Mesendoderm (in vitro differentiated cells): ENCODE measurements around the gene CPED1.

Source experiments
- DNase-seq: peaks from one replicate; pipeline ENCODE4 v3.0.0; 2013
- H2AK5ac ChIP-seq: 2 replicates; pipeline ENCODE4 v1.6.1; 2013; ENCODE audit warnings: low read length, inconsistent platforms
- H2BK120ac ChIP-seq: 2 replicates; pipeline ENCODE4 v1.6.1; 2013; ENCODE audit warnings: low read depth, mild to moderate bottlenecking, low read length, moderate library complexity, mixed read lengths
- H2BK15ac ChIP-seq: replicated peaks from 2 replicates; pipeline ENCODE4 v1.6.1; 2013; ENCODE audit warnings: low read depth, mild to moderate bottlenecking, moderate library complexity
- H2BK5ac ChIP-seq: 2 replicates; pipeline ENCODE4 v1.6.1; 2013; ENCODE audit warnings: low read length, inconsistent platforms
- H3K18ac ChIP-seq: 2 replicates; pipeline ENCODE4 v1.6.1; 2013; ENCODE audit warnings: mild to moderate bottlenecking, low read length, mixed read lengths
- H3K23ac ChIP-seq: one replicate; pipeline ENCODE4 v1.6.1; 2013; ENCODE audit warnings: low read length
- H3K27ac ChIP-seq: 2 replicates; pipeline ENCODE4 v1.5.1; 2013; ENCODE audit warnings: low read depth, mild to moderate bottlenecking, inconsistent platforms, low read length, moderate library complexity
- H3K27me3 ChIP-seq: 2 replicates; pipeline ENCODE4 v1.6.1; 2013; ENCODE audit warnings: low read length, control low read depth, mild to moderate bottlenecking, inconsistent platforms; ENCODE audit not compliant: insufficient read depth, poor library complexity
- H3K36me3 ChIP-seq: 2 replicates; pipeline ENCODE4 v1.6.1; 2013; ENCODE audit warnings: low read length, inconsistent platforms; ENCODE audit not compliant: control insufficient read depth, insufficient read depth
- H3K4ac ChIP-seq: one replicate; pipeline ENCODE4 v1.6.1; 2013; ENCODE audit warnings: low read depth, mild to moderate bottlenecking, low read length, moderate library complexity
- H3K4me1 ChIP-seq: 2 replicates; pipeline ENCODE4 v1.6.1; 2013; ENCODE audit warnings: low read depth, low read length, inconsistent platforms; ENCODE audit not compliant: control insufficient read depth
- H3K4me2 ChIP-seq: 2 replicates; pipeline ENCODE4 v1.6.1; 2013; ENCODE audit warnings: low read length
- H3K4me3 ChIP-seq: 2 replicates; pipeline ENCODE4 v1.5.1; 2013; ENCODE audit warnings: mild to moderate bottlenecking, low read length
- H3K56ac ChIP-seq: one replicate; pipeline ENCODE4 v1.6.1; 2013; ENCODE audit warnings: low read length
- H3K79me1 ChIP-seq: 2 replicates; pipeline ENCODE4 v1.6.1; 2013; ENCODE audit warnings: low read length, inconsistent platforms
- H3K79me2 ChIP-seq: 2 replicates; pipeline ENCODE4 v1.6.1; 2013; ENCODE audit warnings: mild to moderate bottlenecking, low read length; ENCODE audit not compliant: control insufficient read depth, insufficient read depth
- H3K9ac ChIP-seq: 2 replicates; pipeline ENCODE4 v1.6.1; 2013; ENCODE audit warnings: low read length, inconsistent platforms
- H4K5ac ChIP-seq: one replicate; pipeline ENCODE4 v1.6.1; 2013; ENCODE audit warnings: low read length
- H4K8ac ChIP-seq: one replicate; pipeline ENCODE4 v1.6.1; 2013; ENCODE audit warnings: low read depth, mild to moderate bottlenecking, control low read depth, low read length, moderate library complexity
- WGBS: extraction: QIAGEN DNeasy Blood & Tissue Kit; methylation state at CpG from one replicate; pipeline ENCODE4 v1.1.7; 2013; ENCODE audit warnings: low lambda C conversion rate, missing lambda C conversion rate; ENCODE audit not compliant: insufficient coverage; ENCODE audit errors: extremely low coverage; 5-methylcytosine and 5-hydroxymethylcytosine counted together

The CPED1 gene

GRCh38 chr7:121331048-121331447 is 342.5 kb downstream of the CPED1 start:
- Histone ChIP-seq H2BK5ac (no peak overlapping the region), H2BK120ac (no peak overlapping the region), H3K9ac (no peak overlapping the region), H3K18ac (no peak overlapping the region), H3K79me2 (no peaks in the 10 kb centered on the region), H3K4me2 (no peak overlapping the region), H3K56ac (no peak overlapping the region), H3K27me3 (peaks cover 15% of the 10 kb centered on the region), H4K5ac (no peak overlapping the region), H4K8ac (no peak overlapping the region), H3K4me3 (no peak overlapping the region), H3K4me1 (no peaks in the 10 kb centered on the region), H2AK5ac (no peak overlapping the region), H3K4ac (no peak overlapping the region), H3K36me3 (no peaks in the 10 kb centered on the region), H3K23ac (no peak overlapping the region), H3K79me1 (no peaks in the 10 kb centered on the region), H2BK15ac (no peak overlapping the region), H3K27ac (no peak overlapping the region)
- no peak for DNase-seq
- WGBS: no CpG with 5 or more reads among the region's 4 CpGs

- H2BK120ac ChIP-seq: no peak overlapping the region
- H3K79me1 ChIP-seq: no peaks in the 10 kb centered on the region
- no peaks in the 10 kb centered on the region for H3K79me2 ChIP-seq
- no peak overlapping the region for H4K5ac ChIP-seq
- no peak overlapping the region for H4K8ac ChIP-seq
- WGBS: no CpG with 5 or more reads among the region's 5 CpGs
- H3K23ac ChIP-seq: no peak overlapping the region
- no peak overlapping the region for H3K9ac ChIP-seq
- no peaks in the 10 kb centered on the region for H3K36me3 ChIP-seq
- no peak overlapping the region for H2BK15ac ChIP-seq
- no peak overlapping the region for H3K18ac ChIP-seq
- no peak for DNase-seq
- H3K4me2 ChIP-seq: no peak overlapping the region
- H2AK5ac ChIP-seq: no peak overlapping the region
- H3K4ac ChIP-seq: no peak overlapping the region
- no peaks in the 10 kb centered on the region for H3K4me1 ChIP-seq
- H3K56ac ChIP-seq: no peak overlapping the region
- no peak overlapping the region for H3K4me3 ChIP-seq
- no peak overlapping the region for H3K27ac ChIP-seq
- H2BK5ac ChIP-seq: no peak overlapping the region
- peaks cover 15% of the 10 kb centered on the region for H3K27me3 ChIP-seq
Observed at GRCh38 chr7:121331574-121331973, 343.1 kb downstream of the CPED1 start.

GRCh38 chr7:121334376-121334775 is 345.9 kb downstream of the CPED1 start:
- no peaks in the 10 kb centered on the region for H3K36me3 ChIP-seq
- no peak for DNase-seq
- no peak overlapping the region for H3K9ac ChIP-seq
- H2BK5ac ChIP-seq: no peak overlapping the region
- no peak overlapping the region for H3K18ac ChIP-seq
- no peak overlapping the region for H4K8ac ChIP-seq
- H3K27ac ChIP-seq: no peak overlapping the region
- no peak overlapping the region for H2AK5ac ChIP-seq
- H4K5ac ChIP-seq: no peak overlapping the region
- H3K4ac ChIP-seq: no peak overlapping the region
- no peak overlapping the region for H2BK15ac ChIP-seq
- H3K4me1 ChIP-seq: no peaks in the 10 kb centered on the region
- no CpG with 5 or more reads among the region's 4 CpGs for WGBS
- H3K4me3 ChIP-seq: no peak overlapping the region
- no peak overlapping the region for H3K56ac ChIP-seq
- H3K27me3 ChIP-seq: peaks cover 8% of the 10 kb centered on the region
- H3K79me2 ChIP-seq: no peaks in the 10 kb centered on the region
- no peak overlapping the region for H2BK120ac ChIP-seq
- no peak overlapping the region for H3K23ac ChIP-seq
- no peak overlapping the region for H3K4me2 ChIP-seq
- H3K79me1 ChIP-seq: no peaks in the 10 kb centered on the region

- H3K79me2 ChIP-seq: no peaks in the 10 kb centered on the region
- H3K4me1 ChIP-seq: no peaks in the 10 kb centered on the region
- no peak overlapping the region for H2BK120ac ChIP-seq
- no peak overlapping the region for H3K23ac ChIP-seq
- H2AK5ac ChIP-seq: no peak overlapping the region
- peaks cover 4% of the 10 kb centered on the region for H3K27me3 ChIP-seq
- no peaks in the 10 kb centered on the region for H3K36me3 ChIP-seq
- H3K79me1 ChIP-seq: no peaks in the 10 kb centered on the region
- no peak overlapping the region for H2BK5ac ChIP-seq
- WGBS: no CpG with 5 or more reads among the region's 10 CpGs
- no peak overlapping the region for H3K9ac ChIP-seq
- no peak overlapping the region for H3K4me2 ChIP-seq
- H3K18ac ChIP-seq: no peak overlapping the region
- no peak overlapping the region for H4K8ac ChIP-seq
- H3K27ac ChIP-seq: no peak overlapping the region
- no peak overlapping the region for H3K4me3 ChIP-seq
- DNase-seq: no peak
- no peak overlapping the region for H4K5ac ChIP-seq
- no peak overlapping the region for H3K56ac ChIP-seq
- no peak overlapping the region for H2BK15ac ChIP-seq
- no peak overlapping the region for H3K4ac ChIP-seq
Observed at GRCh38 chr7:121334875-121335648, 346.6 kb downstream of the CPED1 start.

GRCh38 chr7:121336579-121336978 is 348.1 kb downstream of the CPED1 start:
- no peak overlapping the region for H3K23ac ChIP-seq

GRCh38 chr7:121337398-121337797 is 348.9 kb downstream of the CPED1 start:
- H3K23ac ChIP-seq: no peak overlapping the region
- no peak overlapping the region for H2BK15ac ChIP-seq
- H3K4me2 ChIP-seq: no peak overlapping the region
- no peaks in the 10 kb centered on the region for H3K79me2 ChIP-seq
- H3K4me3 ChIP-seq: no peak overlapping the region
- no peak overlapping the region for H2BK120ac ChIP-seq
- H4K8ac ChIP-seq: no peak overlapping the region
- no peak overlapping the region for H3K27ac ChIP-seq
- H3K36me3 ChIP-seq: no peaks in the 10 kb centered on the region
- H4K5ac ChIP-seq: no peak overlapping the region
- WGBS: no CpG with 5 or more reads among the region's 3 CpGs
- no peak overlapping the region for H2BK5ac ChIP-seq
- no peak overlapping the region for H3K4ac ChIP-seq
- H3K79me1 ChIP-seq: no peaks in the 10 kb centered on the region
- no peak overlapping the region for H3K9ac ChIP-seq
- no peak overlapping the region for H2AK5ac ChIP-seq
- no peaks in the 10 kb centered on the region for H3K27me3 ChIP-seq
- no peak for DNase-seq
- H3K18ac ChIP-seq: no peak overlapping the region
- no peak overlapping the region for H3K56ac ChIP-seq
- no peaks in the 10 kb centered on the region for H3K4me1 ChIP-seq

More at GRCh38 chr7:121336579-121336978, 348.1 kb downstream of the CPED1 start:
- Histone ChIP-seq H2BK15ac (no peak overlapping the region), H4K5ac (no peak overlapping the region), H2BK5ac (no peak overlapping the region), H3K4me1 (no peaks in the 10 kb centered on the region), H2AK5ac (no peak overlapping the region), H3K79me1 (no peaks in the 10 kb centered on the region), H3K79me2 (no peaks in the 10 kb centered on the region), H4K8ac (no peak overlapping the region), H3K36me3 (no peaks in the 10 kb centered on the region), H3K18ac (no peak overlapping the region), H3K4me2 (no peak overlapping the region), H3K9ac (no peak overlapping the region), H2BK120ac (no peak overlapping the region), H3K27me3 (no peaks in the 10 kb centered on the region), H3K27ac (no peak overlapping the region), H3K4ac (no peak overlapping the region), H3K56ac (no peak overlapping the region), H3K4me3 (no peak overlapping the region)
- WGBS: no CpG with 5 or more reads among the region's 3 CpGs
- no peak for DNase-seq
